ENCODE results near the gene YIPF5. TPM values are rescaled to one million over a fixed set of nuclear protein-coding genes. Genes with fewer than 3 reads are reported as not detected.

Gene YIPF5
- total and polyA plus RNA-seq, 2 of the 4 experiments (the other 2 are of a cell fraction): 64.4 to 172 TPM

DNA sequence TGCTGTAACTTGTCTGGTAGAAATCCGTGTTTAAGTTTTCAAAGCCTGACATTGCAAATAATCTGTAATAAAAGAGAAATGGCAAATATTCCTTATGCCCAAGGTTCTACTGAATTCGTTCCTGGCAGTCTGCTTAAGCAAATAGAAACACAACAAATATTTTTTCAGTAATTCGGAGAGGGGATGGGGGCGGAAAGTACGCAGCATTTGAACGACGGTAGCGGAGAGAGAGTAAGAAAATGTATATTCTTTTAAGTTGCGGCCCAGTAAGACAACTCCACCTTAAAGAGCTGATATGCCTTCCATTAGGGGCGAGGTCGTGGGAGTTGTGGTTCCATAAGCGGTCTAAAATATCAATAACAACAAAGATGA, 569 bp downstream of the YIPF5 start:
- Histone ChIP-seq H2AK5ac (ENCODE audit: low read depth, low read length) (peak overlapping the region; percentile 25), H2AK9ac (replicated peaks; ENCODE audit: low read depth, low read length, poor library complexity) (peak overlapping the region; percentile 81), H3K4me2 (ENCODE audit: low read depth, low read length) (peak overlapping the region; percentile 80), H3K4me1 (ENCODE audit: control insufficient read depth, insufficient read depth, low read length) (peaks cover 1% of the 10 kb centered on the region; the same call in 1 of the 2 replicates), H2BK15ac (ENCODE audit: low read depth, low read length) (no peak overlapping the region), H3K4me3 (ENCODE audit: insufficient read depth, low read depth, low read length) (peak overlapping the region; percentile 80), H3K23ac (ENCODE audit: low read depth, low read length) (peak overlapping the region; percentile 93), H3K14ac (replicated peaks; ENCODE audit: low read depth, low read length) (peak overlapping the region; percentile 96), H3K79me1 (ENCODE audit: low read depth in 1 of 2, low read length in 2 of 2) (peaks cover 11 to 34% of the 10 kb centered on the region in 2 experiments; a peak in 3 of 4 replicates), H4K5ac (ENCODE audit: low read depth, low read length) (peak overlapping the region; percentile 90), H2BK5ac (ENCODE audit: low read depth, low read length, poor library complexity, severe bottlenecking) (peak overlapping the region; percentile 87), H3K9me3 (ENCODE audit: control insufficient read depth, insufficient read depth, low read length) (no peaks in the 10 kb centered on the region), H4K8ac (ENCODE audit: low read depth in 2 of 2, low read length in 2 of 2) (peak overlapping the region; percentile 92 to 96), H2AFZ (replicated peaks; ENCODE audit: low read length, poor library complexity) (peak overlapping the region; percentile 94), H3K18ac (ENCODE audit: low read depth, low read length) (peak overlapping the region; percentile 80), H3K27me3 (ENCODE audit: control insufficient read depth, insufficient read depth, low read length) (no peaks in the 10 kb centered on the region), H3K9ac (ENCODE audit: low read depth, low read length) (peak overlapping the region; percentile 95), H2BK120ac (ENCODE audit: low read depth, low read length) (peak overlapping the region; percentile 30), H3K36me3 (ENCODE audit: control insufficient read depth, insufficient read depth, low read length) (peaks cover 3% of the 10 kb centered on the region), H3K4ac (ENCODE audit: low read depth, low read length) (peak overlapping the region; percentile 90), H3K56ac (ENCODE audit: extremely low read depth, insufficient read depth, low read length) (peak overlapping the region; percentile 88), H2BK20ac (ENCODE audit: low read depth, low read length) (no peak overlapping the region), H3K27ac (ENCODE audit: insufficient read depth, low read length) (peak overlapping the region; percentile 93), H4K91ac (ENCODE audit: insufficient read depth, low read depth, low read length) (peak overlapping the region; percentile 90), H3K9me1 (ENCODE audit: insufficient read depth, low read length) (no peaks in the 10 kb centered on the region; the same call in 1 of the 2 replicates), H4K20me1 (ENCODE audit: insufficient read depth, low read length) (no peaks in the 10 kb centered on the region)
- WGBS, 2 experiments (ENCODE audit: extremely low coverage in 2 of 2, insufficient read length in 1 of 2): no CpG with 5 or more reads among the region's 12 CpGs
- DNase-seq (no peak), ATAC-seq (ENCODE audit: low read depth) (peak; percentile 3; the same call in 1 of the 2 replicates)
- in situ Hi-C loops (cut with MboI; ENCODE audit: low sequenced_read_pairs) (loop anchor here (25.0 kb wide), 1 partner anchor 1258 kb away; no protein-coding TSS in a partner anchor), dilution Hi-C loops (cut with HindIII; ENCODE audit: low sequenced_read_pairs, unreplicated experiment) (no loop called here), intact Hi-C loops (cut with micrococcal nuclease) (loop anchor here (5.0 to 10.0 kb wide), 2 partner anchors 1015 to 1248 kb away; no protein-coding TSS in a partner anchor)
- CTCF ChIA-PET: no interaction called here
- POLR2A ChIA-PET (ENCODE audit: unreplicated experiment): interaction anchor here (0.6 kb wide), 1 partner anchor 29 kb away, joined by 5 read pairs; no protein-coding TSS in a partner anchor
- TF ChIP-seq CHD1 (IDR thresholded peaks at IDR 0.05; ENCODE audit: low read depth, low read length) (0 out of 2 replicates have a peak, but pooled peaks have one; percentile 28), NFE2L2 (IDR thresholded peaks at IDR 0.05; ENCODE audit: low read depth, low read length) (no peak), FOS (IDR thresholded peaks at IDR 0.05; ENCODE audit: low read depth, low read length) (no peak)
- TF ChIP-seq, protein P1, sequence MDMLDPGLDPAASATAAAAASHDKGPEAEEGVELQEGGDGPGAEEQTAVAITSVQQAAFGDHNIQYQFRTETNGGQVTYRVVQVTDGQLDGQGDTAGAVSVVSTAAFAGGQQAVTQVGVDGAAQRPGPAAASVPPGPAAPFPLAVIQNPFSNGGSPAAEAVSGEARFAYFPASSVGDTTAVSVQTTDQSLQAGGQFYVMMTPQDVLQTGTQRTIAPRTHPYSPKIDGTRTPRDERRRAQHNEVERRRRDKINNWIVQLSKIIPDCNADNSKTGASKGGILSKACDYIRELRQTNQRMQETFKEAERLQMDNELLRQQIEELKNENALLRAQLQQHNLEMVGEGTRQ (IDR thresholded peaks at IDR 0.05; ENCODE audit: low read depth, low read length): no peak
- BruUV-seq (replicated peaks): TSS peak; percentile 70

All from IMR-90 (cell line).